HG03460 (cell line): ENCODE results near the gene EXOC2.

Source experiments
- ATAC-seq: cut with Tn5 transposase; IDR thresholded peaks from one replicate; pipeline ENCODE4 v1.9.1; 2021; ENCODE audit not compliant: unreplicated experiment

Gene EXOC2

GRCh38 chr6:449486-450419 lies 243.2 kb downstream of the EXOC2 start:
- ATAC-seq = no peak

- no peak for ATAC-seq
Measured at GRCh38 chr6:449057-449430, 243.9 kb downstream of the EXOC2 start.

GRCh38 chr6:448296-449056 lies 244.5 kb downstream of the EXOC2 start:
- no peak for ATAC-seq

- ATAC-seq = no peak
Measured at GRCh38 chr6:447381-448165, 245.4 kb downstream of the EXOC2 start.

GRCh38 chr6:446418-447366 lies 246.2 kb downstream of the EXOC2 start:
- no peak for ATAC-seq

GRCh38 chr6:445571-446417 lies 247.1 kb downstream of the EXOC2 start:
- ATAC-seq = no peak

- no peak for ATAC-seq
Measured at GRCh38 chr6:444653-445275, 248.2 kb downstream of the EXOC2 start.

- no peak for ATAC-seq
Measured at GRCh38 chr6:443621-444159, 249.2 kb downstream of the EXOC2 start.

- ATAC-seq = no peak
Measured at GRCh38 chr6:441126-441920, 251.6 kb downstream of the EXOC2 start.

GRCh38 chr6:439641-440167 lies 253.2 kb downstream of the EXOC2 start:
- no peak for ATAC-seq

- ATAC-seq = no peak
Measured at GRCh38 chr6:438634-439170, 254.2 kb downstream of the EXOC2 start.

GRCh38 chr6:437037-437392 lies 255.9 kb downstream of the EXOC2 start:
- ATAC-seq = no peak

GRCh38 chr6:436308-437036 lies 256.5 kb downstream of the EXOC2 start:
- ATAC-seq = no peak

GRCh38 chr6:435441-436307 lies 257.3 kb downstream of the EXOC2 start:
- ATAC-seq = no peak
